Panc1 (cell line): ENCODE measurements around the gene SGSM1.

ENCODE experiments used
- CTCF ChIP-seq: fragments of 450-650 bp; IDR thresholded peaks from 2 replicates; pipeline ENCODE4 v1.5.1; 2017; ENCODE audit warnings: mild to moderate bottlenecking
- POLR2AphosphoS5 ChIP-seq: IDR thresholded peaks from 2 replicates; pipeline ENCODE4 v1.6.1; 2012; ENCODE audit warnings: mild to moderate bottlenecking, low read depth, low read length, moderate library complexity
- TF ChIP-seq, protein P1 (sequence below), 2 experiments: IDR thresholded peaks; 2 replicates each; pipeline ENCODE4 v1.6.1; 2011 to 2012; ENCODE audit warnings: low read depth in 2 of 2, control low read depth in 1 of 2, low read length in 1 of 2, mild to moderate bottlenecking in 1 of 2, moderate library complexity in 1 of 2; ENCODE audit not compliant: insufficient read depth in 1 of 2

DNA sequence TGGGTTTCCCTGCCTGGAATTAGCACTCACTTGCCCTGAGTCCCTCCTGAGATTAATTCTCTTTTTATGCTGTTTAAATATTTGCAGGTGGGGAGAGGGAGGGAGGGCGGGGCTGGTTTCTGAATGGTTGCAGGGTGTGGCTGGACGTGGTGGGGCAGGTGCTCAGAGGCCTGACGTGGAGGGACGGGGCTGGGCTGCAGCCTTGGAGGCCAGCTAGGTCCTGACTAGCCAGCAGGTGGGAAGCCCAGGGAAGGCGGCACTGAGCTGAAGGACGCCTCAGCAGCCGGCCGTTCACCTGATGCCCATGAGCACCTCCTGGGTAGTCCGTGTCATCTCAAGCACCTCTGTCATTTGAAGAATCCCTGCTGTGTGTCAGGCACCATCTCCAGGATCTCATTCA is 21.3 kb downstream of the SGSM1 start:
- TF ChIP-seq CTCF (no peak), POLR2AphosphoS5 (no peak)
- TF ChIP-seq, protein P1, sequence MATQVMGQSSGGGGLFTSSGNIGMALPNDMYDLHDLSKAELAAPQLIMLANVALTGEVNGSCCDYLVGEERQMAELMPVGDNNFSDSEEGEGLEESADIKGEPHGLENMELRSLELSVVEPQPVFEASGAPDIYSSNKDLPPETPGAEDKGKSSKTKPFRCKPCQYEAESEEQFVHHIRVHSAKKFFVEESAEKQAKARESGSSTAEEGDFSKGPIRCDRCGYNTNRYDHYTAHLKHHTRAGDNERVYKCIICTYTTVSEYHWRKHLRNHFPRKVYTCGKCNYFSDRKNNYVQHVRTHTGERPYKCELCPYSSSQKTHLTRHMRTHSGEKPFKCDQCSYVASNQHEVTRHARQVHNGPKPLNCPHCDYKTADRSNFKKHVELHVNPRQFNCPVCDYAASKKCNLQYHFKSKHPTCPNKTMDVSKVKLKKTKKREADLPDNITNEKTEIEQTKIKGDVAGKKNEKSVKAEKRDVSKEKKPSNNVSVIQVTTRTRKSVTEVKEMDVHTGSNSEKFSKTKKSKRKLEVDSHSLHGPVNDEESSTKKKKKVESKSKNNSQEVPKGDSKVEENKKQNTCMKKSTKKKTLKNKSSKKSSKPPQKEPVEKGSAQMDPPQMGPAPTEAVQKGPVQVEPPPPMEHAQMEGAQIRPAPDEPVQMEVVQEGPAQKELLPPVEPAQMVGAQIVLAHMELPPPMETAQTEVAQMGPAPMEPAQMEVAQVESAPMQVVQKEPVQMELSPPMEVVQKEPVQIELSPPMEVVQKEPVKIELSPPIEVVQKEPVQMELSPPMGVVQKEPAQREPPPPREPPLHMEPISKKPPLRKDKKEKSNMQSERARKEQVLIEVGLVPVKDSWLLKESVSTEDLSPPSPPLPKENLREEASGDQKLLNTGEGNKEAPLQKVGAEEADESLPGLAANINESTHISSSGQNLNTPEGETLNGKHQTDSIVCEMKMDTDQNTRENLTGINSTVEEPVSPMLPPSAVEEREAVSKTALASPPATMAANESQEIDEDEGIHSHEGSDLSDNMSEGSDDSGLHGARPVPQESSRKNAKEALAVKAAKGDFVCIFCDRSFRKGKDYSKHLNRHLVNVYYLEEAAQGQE (IDR thresholded peaks at IDR 0.05; ENCODE audit: insufficient read depth in 1 of 2, low read depth in 2 of 2, low read length in 1 of 2) = no peak
